GM12892 (cell line): ENCODE data around the gene TBC1D3I.
"Not testable (repeated sequence)": the region's sequence is repeated elsewhere in the genome, so short reads cannot be mapped to it uniquely, and the experiment has no call there.

Source experiments
- DNase-seq: peaks from one replicate; pipeline ENCODE4 v3.0.0; 2011; ENCODE audit not compliant: insufficient read length
- FAIRE-seq: peaks from 2 replicates; lab custom pipeline; 2011; peaks lifted over from hg19 to GRCh38; lab: Jason Lieb, UNC
- POLR2A ChIP-seq: IDR thresholded peaks from 2 replicates; pipeline ENCODE4 v1.6.1; 2011; ENCODE audit warnings: low read depth, low read length, control low read depth
- POLR2AphosphoS5 ChIP-seq: IDR thresholded peaks from 2 replicates; pipeline ENCODE4 v1.6.1; 2011; ENCODE audit warnings: low read depth, low read length, control low read depth
- TAF1 ChIP-seq: IDR thresholded peaks from 2 replicates; pipeline ENCODE4 v1.6.1; 2011; ENCODE audit warnings: low read depth, mild to moderate bottlenecking, control low read depth, low read length, borderline replicate concordance

Gene TBC1D3I

GRCh38 chr17:36212966-36213365 lies 51.4 kb downstream of the TBC1D3I start:
- FAIRE-seq (no peak), DNase-seq (no peak)
- no peak for TF ChIP-seq TAF1
- no peak for TF ChIP-seq POLR2AphosphoS5
- TF ChIP-seq POLR2A: no peak

GRCh38 chr17:36212272-36212605 lies 52.1 kb downstream of the TBC1D3I start:
- FAIRE-seq (no peak), DNase-seq (no peak)
- TF ChIP-seq POLR2A (no peak), POLR2AphosphoS5 (no peak), TAF1 (no peak)

- DNase-seq, FAIRE-seq: not testable (repeated sequence)
These were observed 52.7 kb downstream of the TBC1D3I start for GRCh38 chr17:36211484-36212271.

- not testable (repeated sequence) for FAIRE-seq, DNase-seq
These were observed 53.7 kb downstream of the TBC1D3I start, which contains the start of gene CCL4L2 for GRCh38 chr17:36210439-36211211. Gene CCL4L2 (plus strand): TSS chr17:36211063.

- FAIRE-seq (no peak), DNase-seq (no peak)
- TF ChIP-seq POLR2A (no peak), TAF1 (no peak), POLR2AphosphoS5 (no peak)
These were observed 54.8 kb downstream of the TBC1D3I start for GRCh38 chr17:36209575-36209974.

GRCh38 chr17:36207383-36207782 lies 57.0 kb downstream of the TBC1D3I start:
- not testable (repeated sequence) for FAIRE-seq, DNase-seq

- DNase-seq, FAIRE-seq: not testable (repeated sequence)
These were observed 57.9 kb downstream of the TBC1D3I start for GRCh38 chr17:36206486-36206821.

GRCh38 chr17:36205637-36206485 lies 58.5 kb downstream of the TBC1D3I start:
- DNase-seq: no peak
- no peak for TF ChIP-seq POLR2A
- TF ChIP-seq POLR2AphosphoS5: no peak
- TF ChIP-seq TAF1: no peak
- no peak for FAIRE-seq

- FAIRE-seq: no peak
These were observed 59.5 kb downstream of the TBC1D3I start for GRCh38 chr17:36204724-36205500.

More at GRCh38 chr17:36204724-36205500, 59.5 kb downstream of the TBC1D3I start:
- no peak for TF ChIP-seq POLR2AphosphoS5
- no peak for TF ChIP-seq POLR2A
- no peak for TF ChIP-seq TAF1
- DNase-seq: no peak
